Natural killer cell (primary cell): ENCODE data around the gene PIEZO1. TPM values are rescaled to one million over a fixed set of nuclear protein-coding genes. Genes with fewer than 3 reads are reported as not detected.

ENCODE experiments used
- ATAC-seq, 3 donors: fragments of 150-1000 bp in 2 of 3; fragments of 200-7000 bp in 1 of 3; cut with Tn5 transposase; 1 replicate in 1 of 3; 2 replicates in 2 of 3; pipeline ENCODE4 v1.10.0; 2021; ENCODE audit warnings: mild to moderate bottlenecking in 2 of 3, moderate library complexity in 2 of 3
- DNase-seq, 2 donors: peaks; one replicate each; pipeline versions ENCODE4 v3.0.0 to v3.0.0-alpha.2; 2013 to 2021; ENCODE audit warnings: mixed read lengths in 1 of 2
- H3K27ac ChIP-seq: one replicate; pipeline ENCODE4 v1.5.1; 2013; ENCODE audit warnings: mild to moderate bottlenecking, low read length
- H3K27me3 ChIP-seq: one replicate; pipeline ENCODE4 v1.6.1; 2013; ENCODE audit warnings: low read length; ENCODE audit not compliant: control insufficient read depth, insufficient read depth
- H3K36me3 ChIP-seq: one replicate; pipeline ENCODE4 v1.6.1; 2013; ENCODE audit warnings: low read length; ENCODE audit not compliant: control insufficient read depth, insufficient read depth
- H3K4me1 ChIP-seq: one replicate; pipeline ENCODE4 v1.6.1; 2013; ENCODE audit warnings: low read length; ENCODE audit not compliant: control insufficient read depth, insufficient read depth
- H3K4me3 ChIP-seq: one replicate; pipeline ENCODE4 v1.5.1; 2013; ENCODE audit warnings: low read length
- H3K9me3 ChIP-seq: one replicate; pipeline ENCODE4 v1.6.1; 2013; ENCODE audit warnings: low read length; ENCODE audit not compliant: control insufficient read depth, insufficient read depth
- H3K27ac Mint-ChIP-seq, 2 donors: one replicate each; pipeline ENCODE4 v1.8.0; 2022; ENCODE audit warnings: mild to moderate bottlenecking in 2 of 2, mixed read lengths in 2 of 2, moderate library complexity in 1 of 2
- H3K27me3 Mint-ChIP-seq, 2 donors: one replicate each; pipeline ENCODE4 v1.8.0; 2022; ENCODE audit warnings: low read depth in 2 of 2, mixed read lengths in 2 of 2
- H3K36me3 Mint-ChIP-seq: one replicate; pipeline ENCODE4 v1.8.0; 2022; ENCODE audit warnings: mixed read lengths
- H3K4me1 Mint-ChIP-seq, 2 donors: one replicate each; pipeline ENCODE4 v1.8.0; 2022; ENCODE audit warnings: mixed read lengths in 2 of 2
- H3K4me3 Mint-ChIP-seq: one replicate; pipeline ENCODE4 v1.8.0; 2022; ENCODE audit warnings: mild to moderate bottlenecking, moderate library complexity, mixed read lengths
- H3K9me3 Mint-ChIP-seq, 2 donors: one replicate each; pipeline ENCODE4 v1.8.0; 2022; ENCODE audit warnings: mixed read lengths in 2 of 2
- CTCF ChIP-seq: fragments of 200-600 bp; IDR thresholded peaks from one replicate; pipeline ENCODE4 v1.8.0; 2022; ENCODE audit warnings: antibody characterized with exemption
- whole genome bisulfite sequencing: methylation state at CpG from one replicate; pipeline ENCODE4 v1.1.7; 2013; ENCODE audit warnings: missing lambda C conversion rate; ENCODE audit not compliant: insufficient coverage; 5-methylcytosine and 5-hydroxymethylcytosine counted together
- intact Hi-C: fragments of 100-400 bp; cut with micrococcal nuclease; formaldehyde crosslinking; loops from one replicate; pipeline ENCODE4 v1.14.2; 2022
- total RNA-seq, 4 donors: library from RNA; stranded (reverse); fragments of 120-200 nt in 1 of 4; gene quantifications; one replicate each; pipeline versions ENCODE4 v1.2.3 to v1.2.4, GENCODE V29; 2013 to 2022

PIEZO1 gene
- total RNA-seq, 3 donors from 2014 or later (not counting 1 experiment from before 2014, with no cell fraction given), result 172 to 197 (median 183) TPM

- H3K36me3 Mint-ChIP-seq, result no peaks in the 10 kb centered on the region
- no peaks in the 10 kb centered on the region for H3K9me3 Mint-ChIP-seq
- 62% methylated on average over 13 of the region's 19 CpGs for WGBS
- Histone ChIP-seq H3K4me3 (no peak overlapping the region), H3K4me1 (peaks cover 66% of the 10 kb centered on the region), H3K27ac (peak overlapping the region; percentile 55), H3K27me3 (no peaks in the 10 kb centered on the region), H3K36me3 (no peaks in the 10 kb centered on the region), H3K9me3 (no peaks in the 10 kb centered on the region)
- H3K27ac Mint-ChIP-seq, result peak overlapping the region; percentile 82 to 85
- no peak for TF ChIP-seq CTCF
- H3K4me1 Mint-ChIP-seq, result peaks cover 28 to 61% of the 10 kb centered on the region in 2 donors
- peak overlapping the region; percentile 75 for H3K4me3 Mint-ChIP-seq
- DNase-seq (no peak), ATAC-seq (no peak)
- H3K27me3 Mint-ChIP-seq, result no peaks in the 10 kb centered on the region
- intact Hi-C loops, result loop anchor here (2.0 kb wide), 1 partner anchor 13 kb away; the partner anchor contains the start of gene PIEZO1
Observed at GRCh38 chr16:88771294-88771772, 13.7 kb downstream of the PIEZO1 start.

- H3K4me1 Mint-ChIP-seq, result peaks cover 34 to 61% of the 10 kb centered on the region in 2 donors
- H3K27ac Mint-ChIP-seq, result peak overlapping the region; percentile 82 to 85
- peak overlapping the region; percentile 75 for H3K4me3 Mint-ChIP-seq
- Histone ChIP-seq H3K4me1 (peaks cover 73% of the 10 kb centered on the region), H3K36me3 (no peaks in the 10 kb centered on the region), H3K27me3 (no peaks in the 10 kb centered on the region), H3K27ac (peak overlapping the region; percentile 55), H3K4me3 (no peak overlapping the region), H3K9me3 (no peaks in the 10 kb centered on the region)
- WGBS, result 26% methylated on average over 41 of the region's 41 CpGs
- TF ChIP-seq CTCF, result no peak
- intact Hi-C loops, result loop anchor here (2.0 kb wide), 1 partner anchor 14 kb away; the partner anchor contains the start of gene PIEZO1
- DNase-seq (peak; percentile 66 to 67), ATAC-seq (peak; percentile 89 to 93 (median 92))
- H3K9me3 Mint-ChIP-seq, result no peaks in the 10 kb centered on the region
- no peaks in the 10 kb centered on the region for H3K36me3 Mint-ChIP-seq
- no peaks in the 10 kb centered on the region for H3K27me3 Mint-ChIP-seq
Observed at GRCh38 chr16:88770461-88771293, 14.3 kb downstream of the PIEZO1 start.

GRCh38 chr16:88769617-88770460 lies 15.2 kb downstream of the PIEZO1 start:
- TF ChIP-seq CTCF, result no peak
- peak in 1 of 2 donors; percentile 55 for DNase-seq
- no peak for ATAC-seq
- H3K27ac ChIP-seq, result peak overlapping the region; percentile 55
- no peaks in the 10 kb centered on the region for H3K36me3 ChIP-seq
- H3K27ac Mint-ChIP-seq, result peak overlapping the region; percentile 82 to 85
- H3K4me3 Mint-ChIP-seq, result peak overlapping the region; percentile 75
- WGBS, result 65% methylated on average over 27 of the region's 30 CpGs
- intact Hi-C loops, result loop anchor here (2.0 kb wide), 1 partner anchor 15 kb away; the partner anchor contains the start of gene PIEZO1
- no peaks in the 10 kb centered on the region for H3K36me3 Mint-ChIP-seq
- H3K4me1 Mint-ChIP-seq, result peaks cover 34 to 57% of the 10 kb centered on the region in 2 donors
- no peaks in the 10 kb centered on the region for H3K9me3 ChIP-seq
- no peaks in the 10 kb centered on the region for H3K27me3 ChIP-seq
- no peaks in the 10 kb centered on the region for H3K9me3 Mint-ChIP-seq
- H3K4me3 ChIP-seq, result no peak overlapping the region
- H3K4me1 ChIP-seq, result peaks cover 81% of the 10 kb centered on the region
- no peaks in the 10 kb centered on the region for H3K27me3 Mint-ChIP-seq
